GM19023 (cell line): ENCODE data around the gene GPR62.
A peak's percentile ranks its signal among the peaks of the same experiment; 100 is the strongest.

Experiments
- ATAC-seq: cut with Tn5 transposase; IDR thresholded peaks from one replicate; pipeline ENCODE4 v1.9.1; 2021; ENCODE audit warnings: mild to moderate bottlenecking, moderate library complexity; ENCODE audit not compliant: unreplicated experiment

GPR62 gene

GRCh38 chr3:51968883-51969678 lies 13.9 kb downstream of the GPR62 start:
- ATAC-seq = no peak

- ATAC-seq = no peak
Measured at GRCh38 chr3:51969841-51970240, 14.7 kb downstream of the GPR62 start.

GRCh38 chr3:51970606-51971300 lies 15.6 kb downstream of the GPR62 start:
- no peak for ATAC-seq

- ATAC-seq = no peak
Measured at GRCh38 chr3:51971350-51971749, 16.2 kb downstream of the GPR62 start.

- ATAC-seq = no peak
Measured at GRCh38 chr3:51974277-51974962, 19.2 kb downstream of the GPR62 start.

GRCh38 chr3:51974963-51975851 lies 20.0 kb downstream of the GPR62 start, which contains the start of gene ABHD14A:
ABHD14A (plus strand) TSS chr3:51975064; CDS start chr3:51975136, 72 bp downstream.
- ATAC-seq = peak; percentile 61

- ATAC-seq = no peak
Measured at GRCh38 chr3:51975852-51976549, 20.8 kb downstream of the GPR62 start.

- no peak for ATAC-seq
Measured at GRCh38 chr3:51977446-51978142, 22.4 kb downstream of the GPR62 start.

- ATAC-seq = no peak
Measured at GRCh38 chr3:51978143-51978502, 22.9 kb downstream of the GPR62 start.

- ATAC-seq = no peak
Measured at GRCh38 chr3:51980253-51980652, 25.1 kb downstream of the GPR62 start.

- peak; percentile 35 for ATAC-seq
Measured at GRCh38 chr3:51982352-51982837, 27.2 kb downstream of the GPR62 start.

- peak; percentile 81 for ATAC-seq
Measured at GRCh38 chr3:51982838-51983577, 27.8 kb downstream of the GPR62 start, which contains the start of gene ACY1. ACY1 (plus strand) TSS chr3:51983535; CDS start chr3:51984065, 530 bp downstream.

- no peak for ATAC-seq
Measured at GRCh38 chr3:51983578-51984268, 28.5 kb downstream of the GPR62 start.

- ATAC-seq = no peak
Measured at GRCh38 chr3:51984269-51984647, 29.1 kb downstream of the GPR62 start.

GRCh38 chr3:51985063-51985462 lies 29.9 kb downstream of the GPR62 start:
- ATAC-seq = no peak

GRCh38 chr3:51986010-51986947 lies 31.1 kb downstream of the GPR62 start:
- no peak for ATAC-seq

- ATAC-seq = no peak
Measured at GRCh38 chr3:51987568-51987967, 32.4 kb downstream of the GPR62 start.
